ENCODE measurements around the gene MYO10.
"Not testable (repeated sequence)": the region's sequence is repeated elsewhere in the genome, so short reads cannot be mapped to it uniquely, and the experiment has no call there.

MYO10 gene

GRCh38 chr5:16659536-16659935 lies 276.6 kb downstream of the MYO10 start:
- DNase-seq: no peak

GRCh38 chr5:16656561-16657191 lies 279.4 kb downstream of the MYO10 start:
- no peak for DNase-seq

- DNase-seq: no peak
Observed at GRCh38 chr5:16654647-16655334, 281.3 kb downstream of the MYO10 start.

GRCh38 chr5:16648739-16649138 lies 287.3 kb downstream of the MYO10 start:
- not testable (repeated sequence) for DNase-seq

GRCh38 chr5:16644301-16644889 lies 291.7 kb downstream of the MYO10 start:
- DNase-seq: no peak

GRCh38 chr5:16642867-16643266 lies 293.2 kb downstream of the MYO10 start:
- no peak for DNase-seq

GRCh38 chr5:16639206-16639605 lies 296.9 kb downstream of the MYO10 start:
- DNase-seq: no peak

GRCh38 chr5:16628376-16628775 lies 307.7 kb downstream of the MYO10 start:
- no peak for DNase-seq

GRCh38 chr5:16626696-16627264 lies 309.3 kb downstream of the MYO10 start:
- peak in 1 of 2 donors; percentile 29 for DNase-seq

- DNase-seq: no peak
Observed at GRCh38 chr5:16625096-16625495, 311.0 kb downstream of the MYO10 start.

GRCh38 chr5:16619136-16619535 lies 317.0 kb downstream of the MYO10 start:
- no peak for DNase-seq

- DNase-seq: no peak
Observed at GRCh38 chr5:16618138-16618897, 317.8 kb downstream of the MYO10 start.

GRCh38 chr5:16617274-16617968 lies 318.7 kb downstream of the MYO10 start:
- DNase-seq: peak; percentile 55 to 59

GRCh38 chr5:16616536-16617273 lies 319.4 kb downstream of the MYO10 start, which contains the start of gene RETREG1:
Gene RETREG1 (minus strand): TSS chr5:16616997. CDS start chr5:16616971, 26 bp downstream.
- peak; percentile 80 to 84 for DNase-seq

- peak in 1 of 2 donors; percentile 32 for DNase-seq
Observed at GRCh38 chr5:16615741-16616535, 320.1 kb downstream of the MYO10 start.

- DNase-seq: no peak
Observed at GRCh38 chr5:16612007-16612406, 324.1 kb downstream of the MYO10 start.
